PC-9 (cell line): ENCODE data around the gene ECI2. TPM values are rescaled to one million over a fixed set of nuclear protein-coding genes. Genes with fewer than 3 reads are reported as not detected.

Experiments used
- BruUV-seq: library from RNA; stranded (reverse); fragments of 400-500 nt; replicated peaks from 2 replicates; lab custom pipeline; 2021; lab: Mats Ljungman, UMichigan
- CTCF ChIA-PET: fragments of 300-600 bp; sonication (Branson Sonifier 250); formaldehyde crosslinking; loops from one replicate; lab custom pipeline; 2022; ENCODE audit warnings: antibody characterized with exemption; lab: Charles Lee
- POLR2A ChIA-PET: fragments of 300-600 bp; sonication (Branson Sonifier 250); formaldehyde crosslinking; loops from one replicate; lab custom pipeline; 2022; ENCODE audit warnings: antibody characterized with exemption; ENCODE audit not compliant: unreplicated experiment; lab: Charles Lee
- DNase-seq, 2 experiments: peaks; one replicate each; pipeline versions ENCODE4 v3.0.0 to v3.0.0-alpha.2; 2015 to 2022; ENCODE audit warnings: mixed read lengths in 1 of 2
- H2AFZ ChIP-seq: fragments of 200-600 bp; sonication (generic); 2 replicates; pipeline ENCODE4 v1.8.1; 2017; ENCODE audit warnings: antibody characterized with exemption
- H3F3A ChIP-seq: fragments of 200-600 bp; sonication (generic); 2 replicates; pipeline ENCODE4 v1.8.1; 2017; ENCODE audit warnings: antibody characterized with exemption, mild to moderate bottlenecking, low read depth; ENCODE audit not compliant: insufficient read depth
- H3K27ac ChIP-seq: fragments of 200-600 bp; sonication (generic); 2 replicates; pipeline ENCODE4 v1.6.1; 2016; ENCODE audit warnings: mixed run types
- H3K27me3 ChIP-seq: fragments of 200-600 bp; sonication (generic); 2 replicates; pipeline ENCODE4 v1.6.1; 2016; ENCODE audit warnings: low read depth, mixed run types; ENCODE audit not compliant: insufficient read depth
- H3K36me3 ChIP-seq: fragments of 200-600 bp; sonication (generic); 2 replicates; pipeline ENCODE4 v1.6.1; 2016; ENCODE audit warnings: low read depth, mixed run types
- H3K4me1 ChIP-seq: fragments of 200-600 bp; sonication (generic); replicated peaks from 2 replicates; pipeline ENCODE4 v1.6.1; 2016; ENCODE audit warnings: mixed run types; ENCODE audit not compliant: insufficient read depth
- H3K4me2 ChIP-seq: fragments of 200-600 bp; sonication (generic); 2 replicates; pipeline ENCODE4 v1.6.1; 2017; ENCODE audit warnings: mixed run types
- H3K4me3 ChIP-seq: fragments of 200-600 bp; sonication (generic); 2 replicates; pipeline ENCODE4 v1.6.1; 2016; ENCODE audit warnings: mixed run types
- H3K79me2 ChIP-seq: fragments of 200-600 bp; sonication (generic); 2 replicates; pipeline ENCODE4 v1.6.1; 2017; ENCODE audit warnings: low read depth, mixed run types
- H3K9me2 ChIP-seq: fragments of 200-600 bp; sonication (generic); 2 replicates; pipeline ENCODE4 v1.8.1; 2017; ENCODE audit warnings: mild to moderate bottlenecking; ENCODE audit not compliant: insufficient read depth
- H3K9me3 ChIP-seq: fragments of 200-600 bp; sonication (generic); 2 replicates; pipeline ENCODE4 v1.8.1; 2016; ENCODE audit warnings: low read depth; ENCODE audit not compliant: insufficient read depth
- H4K20me1 ChIP-seq: fragments of 200-600 bp; sonication (generic); 2 replicates; pipeline ENCODE4 v1.8.1; 2017; ENCODE audit not compliant: insufficient read depth
- EZH2 ChIP-seq: fragments of 200-600 bp; sonication (generic); IDR thresholded peaks from 2 replicates; pipeline ENCODE4 v1.8.0; 2017; ENCODE audit warnings: antibody characterized with exemption, low read depth
- intact Hi-C: fragments of 100-400 bp; cut with micrococcal nuclease; formaldehyde crosslinking; loops from one replicate; pipeline ENCODE4 v1.10.0; 2022; ENCODE audit not compliant: unreplicated experiment
- total RNA-seq: library from RNA; stranded (reverse); gene quantifications from 2 replicates; pipeline ENCODE4 v1.2.3, GENCODE V29; 2021
- TF ChIP-seq, protein P1 (sequence below): fragments of 200-600 bp; sonication (generic); conservative IDR thresholded peaks from 2 replicates; pipeline ENCODE4 v1.6.1; 2017; ENCODE audit warnings: mixed run types, antibody characterized with exemption, mild to moderate bottlenecking, moderate library complexity

The ECI2 gene
- total RNA-seq, 1 experiment from 2014 or later = 45.7 TPM

DNA sequence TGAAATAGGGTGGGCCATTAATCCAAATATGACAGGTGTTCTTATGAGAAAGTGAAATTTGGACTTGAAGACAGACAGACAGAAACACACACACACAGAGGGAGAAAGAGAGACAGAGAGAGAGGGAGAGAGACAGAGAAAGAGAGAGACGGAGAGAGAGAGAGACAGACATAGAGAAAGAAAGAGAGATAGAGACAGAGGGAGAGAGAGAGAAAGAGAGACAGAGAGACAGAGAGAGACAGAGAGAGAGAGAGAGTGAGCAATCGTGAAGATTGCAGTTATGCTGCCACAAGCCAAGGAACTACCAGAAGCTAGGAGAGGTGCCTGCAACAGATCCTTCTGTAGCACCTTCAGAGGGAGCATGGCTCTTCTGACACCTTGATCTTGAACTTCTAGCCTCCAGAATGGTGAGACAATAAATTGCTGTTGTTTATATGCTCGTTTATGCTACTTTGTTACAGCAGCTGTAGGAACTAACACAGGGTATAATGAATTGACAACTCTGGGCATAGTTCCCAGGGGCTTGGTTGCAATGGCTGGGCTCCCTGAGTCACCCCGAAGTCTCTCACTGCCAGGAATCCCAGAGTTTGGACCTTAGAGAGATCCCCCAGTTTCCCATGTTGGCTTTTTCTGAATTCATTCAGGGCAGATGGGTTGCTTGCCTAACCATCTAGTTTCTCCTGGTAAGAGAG is 44.7 kb upstream of the ECI2 start:
- no TSS peak for BruUV-seq
- CTCF ChIA-PET = no interaction called here
- no peaks in the 10 kb centered on the region for H3K79me2 ChIP-seq
- no peaks in the 10 kb centered on the region for H3K27me3 ChIP-seq
- H3K9me2 ChIP-seq = no peaks in the 10 kb centered on the region
- POLR2A ChIA-PET = no interaction called here
- intact Hi-C loops = no loop called here
- H3K27ac ChIP-seq = no peak overlapping the region
- no peak for DNase-seq
- no peaks in the 10 kb centered on the region for H3K4me1 ChIP-seq
- no peak overlapping the region for H2AFZ ChIP-seq
- H3K36me3 ChIP-seq = no peaks in the 10 kb centered on the region
- H3K4me3 ChIP-seq = no peak overlapping the region
- TF ChIP-seq EZH2 = no peak
- TF ChIP-seq, protein P1, sequence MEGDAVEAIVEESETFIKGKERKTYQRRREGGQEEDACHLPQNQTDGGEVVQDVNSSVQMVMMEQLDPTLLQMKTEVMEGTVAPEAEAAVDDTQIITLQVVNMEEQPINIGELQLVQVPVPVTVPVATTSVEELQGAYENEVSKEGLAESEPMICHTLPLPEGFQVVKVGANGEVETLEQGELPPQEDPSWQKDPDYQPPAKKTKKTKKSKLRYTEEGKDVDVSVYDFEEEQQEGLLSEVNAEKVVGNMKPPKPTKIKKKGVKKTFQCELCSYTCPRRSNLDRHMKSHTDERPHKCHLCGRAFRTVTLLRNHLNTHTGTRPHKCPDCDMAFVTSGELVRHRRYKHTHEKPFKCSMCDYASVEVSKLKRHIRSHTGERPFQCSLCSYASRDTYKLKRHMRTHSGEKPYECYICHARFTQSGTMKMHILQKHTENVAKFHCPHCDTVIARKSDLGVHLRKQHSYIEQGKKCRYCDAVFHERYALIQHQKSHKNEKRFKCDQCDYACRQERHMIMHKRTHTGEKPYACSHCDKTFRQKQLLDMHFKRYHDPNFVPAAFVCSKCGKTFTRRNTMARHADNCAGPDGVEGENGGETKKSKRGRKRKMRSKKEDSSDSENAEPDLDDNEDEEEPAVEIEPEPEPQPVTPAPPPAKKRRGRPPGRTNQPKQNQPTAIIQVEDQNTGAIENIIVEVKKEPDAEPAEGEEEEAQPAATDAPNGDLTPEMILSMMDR = no peak
- H3K4me2 ChIP-seq = no peak overlapping the region
- H4K20me1 ChIP-seq = no peaks in the 10 kb centered on the region
- H3K9me3 ChIP-seq = no peaks in the 10 kb centered on the region
- no peaks in the 10 kb centered on the region for H3F3A ChIP-seq

DNA sequence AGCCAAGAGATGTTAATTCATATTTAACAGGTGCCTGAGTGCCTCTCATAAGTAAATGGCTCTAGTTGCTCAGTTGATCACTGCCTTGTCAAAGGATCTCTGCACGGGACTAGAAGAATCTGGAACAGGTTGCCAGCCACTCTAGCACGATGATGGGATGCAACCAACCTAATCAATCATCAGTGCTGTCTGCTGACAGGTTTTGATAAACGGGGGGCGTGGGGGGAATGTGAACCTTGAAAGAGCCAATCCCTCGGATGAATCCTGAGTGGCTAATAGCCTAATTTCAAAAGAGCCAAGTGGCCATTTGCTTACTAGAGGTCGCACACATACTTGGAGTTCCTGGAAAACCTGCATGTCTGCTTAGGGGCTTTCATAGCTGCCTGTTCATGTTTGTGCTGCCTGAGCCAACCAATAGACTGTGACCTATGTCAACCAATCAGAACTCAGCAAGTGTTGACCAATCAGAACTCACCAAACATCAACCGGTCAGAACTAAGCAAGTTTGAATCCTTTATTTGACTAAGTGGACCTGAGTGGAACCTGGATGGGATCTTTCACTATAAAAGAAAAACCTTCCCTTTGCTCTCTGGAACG is 43.5 kb upstream of the ECI2 start:
- no peak for DNase-seq
- Histone ChIP-seq H2AFZ (no peak overlapping the region), H3K79me2 (no peaks in the 10 kb centered on the region), H3K4me3 (no peak overlapping the region), H3K4me1 (no peaks in the 10 kb centered on the region), H4K20me1 (no peaks in the 10 kb centered on the region), H3K9me3 (no peaks in the 10 kb centered on the region), H3K36me3 (no peaks in the 10 kb centered on the region), H3K27me3 (no peaks in the 10 kb centered on the region), H3K27ac (no peak overlapping the region), H3K4me2 (no peak overlapping the region), H3K9me2 (no peaks in the 10 kb centered on the region), H3F3A (no peaks in the 10 kb centered on the region)
- no TSS peak for BruUV-seq
- no peak for TF ChIP-seq EZH2
- TF ChIP-seq, protein P1 = no peak
- intact Hi-C loops = no loop called here
- CTCF ChIA-PET = no interaction called here
- POLR2A ChIA-PET = no interaction called here

DNA sequence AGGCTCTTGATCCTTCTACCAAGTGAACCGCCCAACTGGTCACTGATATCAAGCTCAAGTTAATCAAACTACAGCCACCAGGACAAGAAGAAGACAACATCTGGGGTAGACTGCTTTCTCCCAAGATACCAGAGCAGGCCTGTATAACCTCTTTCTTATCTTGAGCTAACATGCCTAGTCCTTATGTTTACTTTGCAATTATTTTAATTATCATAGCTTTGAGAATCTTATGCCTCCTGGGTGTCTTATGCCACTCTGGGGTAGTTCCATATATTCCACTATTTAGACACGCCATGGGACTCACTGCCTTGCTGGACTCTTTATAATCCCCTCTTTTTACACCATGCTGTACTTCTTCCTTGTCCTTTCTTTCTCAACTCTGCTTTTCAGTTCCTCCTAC is 41.5 kb upstream of the ECI2 start:
- H3K27me3 ChIP-seq = no peaks in the 10 kb centered on the region
- H3F3A ChIP-seq = no peaks in the 10 kb centered on the region
- no peaks in the 10 kb centered on the region for H3K9me2 ChIP-seq
- H3K27ac ChIP-seq = no peak overlapping the region
- BruUV-seq = no TSS peak
- TF ChIP-seq, protein P1 = no peak
- TF ChIP-seq EZH2 = no peak
- H3K79me2 ChIP-seq = no peaks in the 10 kb centered on the region
- H4K20me1 ChIP-seq = no peaks in the 10 kb centered on the region
- intact Hi-C loops = no loop called here
- CTCF ChIA-PET = no interaction called here
- H2AFZ ChIP-seq = no peak overlapping the region
- no peak for DNase-seq
- H3K4me1 ChIP-seq = no peaks in the 10 kb centered on the region
- POLR2A ChIA-PET = no interaction called here
- H3K9me3 ChIP-seq = no peaks in the 10 kb centered on the region
- no peaks in the 10 kb centered on the region for H3K36me3 ChIP-seq
- H3K4me2 ChIP-seq = no peak overlapping the region
- no peak overlapping the region for H3K4me3 ChIP-seq
